Tibial artery (tissue), 4 donors: Measurements from ENCODE around the gene KCNJ8.

ENCODE experiments used
- DNase-seq, 2 donors: peaks; one replicate each; pipeline ENCODE4 v3.0.0-alpha.2; 2019
- H3K27ac ChIP-seq, 2 donors: fragments of 200-600 bp; sonication (generic) in 1 of 2; 1 replicate in 1 of 2; 2 replicates in 1 of 2; pipeline ENCODE4 v1.5.1; 2018 to 2019; ENCODE audit warnings: mild to moderate bottlenecking in 1 of 2
- H3K27me3 ChIP-seq, 2 donors: fragments of 200-600 bp; sonication (generic) in 1 of 2; one replicate each; pipeline versions ENCODE4 v1.5.1 to v1.6.0; 2016 to 2019
- H3K36me3 ChIP-seq, 3 donors: fragments of 200-600 bp; sonication (generic) in 2 of 3; one replicate each; pipeline ENCODE4 v1.5.1; 2016 to 2019; ENCODE audit warnings: mild to moderate bottlenecking in 2 of 3
- H3K4me1 ChIP-seq, 4 donors: fragments of 200-600 bp; sonication (generic) in 2 of 4; 1 replicate in 3 of 4; 2 replicates in 1 of 4; pipeline ENCODE4 v1.5.1; 2016 to 2019
- H3K4me3 ChIP-seq, 2 donors: fragments of 200-600 bp; sonication (generic) in 1 of 2; 1 replicate in 1 of 2; 2 replicates in 1 of 2; pipeline ENCODE4 v1.5.1; 2018 to 2019; ENCODE audit warnings: mild to moderate bottlenecking in 2 of 2
- H3K9me3 ChIP-seq, 3 donors: fragments of 200-600 bp; sonication (generic) in 1 of 3; one replicate each; pipeline ENCODE4 v1.5.1; 2016 to 2019
- intact Hi-C: fragments of 100-400 bp; cut with DNase I; formaldehyde crosslinking; loops from one replicate; pipeline ENCODE4 v1.15.0; 2023; ENCODE audit warnings: low total_unique reads
- TF ChIP-seq, protein P1 (sequence below), 2 experiments: fragments of 200-600 bp in 1 of 2; fragments of 450-650 bp in 1 of 2; IDR thresholded peaks; one replicate each; pipeline ENCODE4 v1.5.1; 2017 to 2019; ENCODE audit warnings: antibody characterized with exemption in 2 of 2, mild to moderate bottlenecking in 1 of 2, moderate library complexity in 1 of 2

KCNJ8 gene

DNA sequence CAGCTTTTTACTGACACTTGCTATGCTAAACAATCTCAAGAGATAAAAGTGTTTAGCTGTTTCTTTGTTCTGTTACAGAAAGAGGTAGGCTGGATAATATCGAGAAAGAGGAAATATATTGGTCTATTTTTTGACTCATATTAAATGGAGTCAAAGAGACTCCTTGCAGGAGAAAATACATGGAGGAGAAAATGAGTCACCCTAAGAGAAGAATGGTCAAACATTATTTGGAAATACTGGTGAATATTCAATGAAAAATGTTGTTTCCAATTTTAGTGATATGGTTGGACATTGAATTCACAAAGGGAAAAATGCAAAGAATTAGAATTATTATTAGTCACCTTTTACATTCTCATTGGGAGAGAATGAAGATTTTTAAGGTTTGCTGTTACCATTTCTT is 3.2 kb downstream of the KCNJ8 start:
- H3K4me3 ChIP-seq, result no peak overlapping the region
- peaks cover 0 to 19% (median 2%) of the 10 kb centered on the region in 4 donors for H3K4me1 ChIP-seq
- H3K36me3 ChIP-seq, result peaks cover 0 to 3% (median 1%) of the 10 kb centered on the region in 3 donors
- no peak overlapping the region for H3K27ac ChIP-seq
- intact Hi-C loops, result loop anchor here (5.0 kb wide), 1 partner anchor 171 kb away; the partner anchor contains the start of gene ABCC9
- DNase-seq, result no peak
- no peaks in the 10 kb centered on the region for H3K9me3 ChIP-seq
- TF ChIP-seq, protein P1, sequence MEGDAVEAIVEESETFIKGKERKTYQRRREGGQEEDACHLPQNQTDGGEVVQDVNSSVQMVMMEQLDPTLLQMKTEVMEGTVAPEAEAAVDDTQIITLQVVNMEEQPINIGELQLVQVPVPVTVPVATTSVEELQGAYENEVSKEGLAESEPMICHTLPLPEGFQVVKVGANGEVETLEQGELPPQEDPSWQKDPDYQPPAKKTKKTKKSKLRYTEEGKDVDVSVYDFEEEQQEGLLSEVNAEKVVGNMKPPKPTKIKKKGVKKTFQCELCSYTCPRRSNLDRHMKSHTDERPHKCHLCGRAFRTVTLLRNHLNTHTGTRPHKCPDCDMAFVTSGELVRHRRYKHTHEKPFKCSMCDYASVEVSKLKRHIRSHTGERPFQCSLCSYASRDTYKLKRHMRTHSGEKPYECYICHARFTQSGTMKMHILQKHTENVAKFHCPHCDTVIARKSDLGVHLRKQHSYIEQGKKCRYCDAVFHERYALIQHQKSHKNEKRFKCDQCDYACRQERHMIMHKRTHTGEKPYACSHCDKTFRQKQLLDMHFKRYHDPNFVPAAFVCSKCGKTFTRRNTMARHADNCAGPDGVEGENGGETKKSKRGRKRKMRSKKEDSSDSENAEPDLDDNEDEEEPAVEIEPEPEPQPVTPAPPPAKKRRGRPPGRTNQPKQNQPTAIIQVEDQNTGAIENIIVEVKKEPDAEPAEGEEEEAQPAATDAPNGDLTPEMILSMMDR (IDR thresholded peaks at IDR 0.05), result no peak
- no peaks in the 10 kb centered on the region for H3K27me3 ChIP-seq

DNA sequence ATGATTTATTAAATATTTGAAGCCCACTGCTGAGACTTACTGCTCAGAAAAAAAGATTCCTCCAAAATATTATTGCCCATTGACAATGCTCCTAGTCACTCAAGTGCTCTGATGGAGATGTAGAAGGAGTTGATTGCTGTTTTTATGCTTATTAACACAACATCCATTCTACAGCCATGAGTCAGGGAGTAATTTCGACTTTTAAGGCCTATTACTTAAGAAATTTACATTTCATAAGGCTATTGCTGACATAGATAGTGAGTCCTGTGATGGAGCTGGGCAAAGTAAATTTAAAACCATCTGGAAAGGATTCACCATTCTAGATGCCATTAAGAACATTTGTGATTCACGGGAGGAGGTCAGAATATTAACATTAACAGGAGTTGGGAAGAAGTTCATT is 5.2 kb downstream of the KCNJ8 start:
- TF ChIP-seq, protein P1 (IDR thresholded peaks at IDR 0.05), result no peak
- no peaks in the 10 kb centered on the region for H3K9me3 ChIP-seq
- H3K27me3 ChIP-seq, result no peaks in the 10 kb centered on the region
- no peak overlapping the region for H3K27ac ChIP-seq
- intact Hi-C loops, result no loop called here
- no peak for DNase-seq
- peaks cover 9 to 13% (median 11%) of the 10 kb centered on the region in 3 donors for H3K36me3 ChIP-seq
- peaks cover 0 to 7% (median 0%) of the 10 kb centered on the region in 4 donors for H3K4me1 ChIP-seq
- no peak overlapping the region for H3K4me3 ChIP-seq

DNA sequence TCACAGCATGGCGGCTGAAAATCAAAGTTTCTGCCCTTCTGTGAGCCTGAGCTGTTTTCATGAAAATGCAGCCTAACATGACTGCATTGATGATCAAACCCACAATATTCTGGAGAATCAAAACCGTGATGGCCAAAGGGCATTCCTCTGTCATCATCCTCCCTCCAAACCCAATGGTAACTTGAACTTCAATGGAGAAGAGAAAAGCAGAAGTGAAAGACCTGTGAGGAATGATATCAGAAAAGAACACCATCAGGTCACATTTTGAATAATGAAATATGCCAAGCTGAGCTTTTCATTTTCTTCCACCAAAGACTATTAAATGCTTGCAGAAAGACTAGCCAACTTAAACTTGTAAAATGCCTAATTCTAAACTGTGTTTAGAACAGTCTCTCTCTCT is 8.1 kb downstream of the KCNJ8 start:
- TF ChIP-seq, protein P1 (IDR thresholded peaks at IDR 0.05), result no peak
- Histone ChIP-seq H3K27ac (no peak overlapping the region), H3K4me1 (no peaks in the 10 kb centered on the region), H3K4me3 (no peak overlapping the region), H3K27me3 (no peaks in the 10 kb centered on the region), H3K36me3 (peaks cover 9 to 13% (median 11%) of the 10 kb centered on the region in 3 donors), H3K9me3 (no peaks in the 10 kb centered on the region)
- intact Hi-C loops, result no loop called here
- no peak for DNase-seq

DNA sequence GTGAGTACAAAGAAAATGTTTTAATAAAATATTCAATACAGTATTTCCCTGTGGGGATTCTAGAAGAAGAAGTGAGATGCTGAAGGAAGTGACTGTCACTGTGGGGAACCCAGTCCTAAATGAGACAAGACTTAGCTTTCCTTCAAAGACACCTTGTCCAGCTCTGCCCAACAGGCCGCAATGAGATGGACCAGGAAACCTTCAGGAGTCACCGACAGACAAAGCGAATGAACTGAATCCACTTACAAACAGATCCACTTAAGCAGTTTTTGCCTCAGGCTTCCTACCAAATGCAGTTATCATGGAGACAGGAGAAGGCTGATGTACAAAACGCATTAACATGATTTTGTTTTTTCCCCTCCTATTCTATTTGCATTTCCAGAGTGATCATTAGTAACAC is 9.6 kb downstream of the KCNJ8 start:
- Histone ChIP-seq H3K36me3 (peaks cover 9 to 13% (median 11%) of the 10 kb centered on the region in 3 donors), H3K4me1 (no peaks in the 10 kb centered on the region), H3K27ac (no peak overlapping the region), H3K9me3 (no peaks in the 10 kb centered on the region), H3K27me3 (no peaks in the 10 kb centered on the region), H3K4me3 (no peak overlapping the region)
- TF ChIP-seq, protein P1 (IDR thresholded peaks at IDR 0.05), result no peak
- DNase-seq, result no peak
- intact Hi-C loops, result no loop called here

DNA sequence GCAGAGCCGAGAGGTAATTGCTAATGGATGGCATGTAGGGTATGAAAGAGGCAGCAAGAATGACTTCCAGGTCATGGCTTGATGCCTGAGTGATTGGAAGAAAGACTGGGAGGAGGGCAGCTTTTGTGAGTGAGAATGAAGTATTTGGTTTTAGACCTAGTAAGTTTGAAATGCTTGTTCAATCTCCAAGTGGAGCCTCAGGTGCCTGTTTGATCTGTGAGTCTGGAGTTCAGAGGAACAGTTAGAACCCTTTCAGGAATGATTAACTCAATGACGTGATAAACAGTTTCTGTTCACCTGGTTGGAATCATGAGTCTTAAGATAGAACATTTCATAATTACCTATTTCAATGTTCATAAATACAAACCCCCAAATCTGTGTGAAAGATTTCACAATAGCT is 10.4 kb downstream of the KCNJ8 start:
- TF ChIP-seq, protein P1 (IDR thresholded peaks at IDR 0.05), result no peak
- H3K36me3 ChIP-seq, result peaks cover 9 to 13% (median 11%) of the 10 kb centered on the region in 3 donors
- no peak overlapping the region for H3K27ac ChIP-seq
- no peaks in the 10 kb centered on the region for H3K4me1 ChIP-seq
- intact Hi-C loops, result no loop called here
- DNase-seq, result no peak
- H3K27me3 ChIP-seq, result no peaks in the 10 kb centered on the region
- H3K4me3 ChIP-seq, result no peak overlapping the region
- H3K9me3 ChIP-seq, result no peaks in the 10 kb centered on the region

DNA sequence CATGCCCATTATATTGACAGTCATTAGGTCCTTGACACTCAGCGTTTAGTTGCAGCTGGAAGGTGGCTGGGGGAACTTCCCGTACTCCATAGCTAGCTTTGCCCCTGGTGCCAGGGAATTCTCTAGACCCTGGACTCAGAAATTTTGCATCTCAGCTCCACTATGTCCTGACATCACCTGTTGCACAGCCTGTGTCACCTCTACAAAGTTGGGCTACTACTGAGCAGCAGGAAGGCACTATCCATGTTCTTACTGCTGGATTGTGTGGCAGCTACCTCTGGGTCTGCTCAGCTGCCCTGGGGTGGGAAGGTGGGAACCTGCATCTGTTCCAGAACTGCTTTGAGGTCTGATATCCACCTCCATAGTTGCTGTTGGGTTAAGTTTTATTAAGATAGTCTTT is 11.0 kb downstream of the KCNJ8 start:
- intact Hi-C loops, result no loop called here
- H3K4me1 ChIP-seq, result no peaks in the 10 kb centered on the region
- no peaks in the 10 kb centered on the region for H3K9me3 ChIP-seq
- TF ChIP-seq, protein P1 (IDR thresholded peaks at IDR 0.05), result no peak
- H3K4me3 ChIP-seq, result no peak overlapping the region
- no peak overlapping the region for H3K27ac ChIP-seq
- no peaks in the 10 kb centered on the region for H3K27me3 ChIP-seq
- DNase-seq, result no peak
- peaks cover 9 to 13% (median 11%) of the 10 kb centered on the region in 3 donors for H3K36me3 ChIP-seq
